SK-N-SH (cell line): ENCODE measurements around the gene AUTS2. TPM values are rescaled to one million over a fixed set of nuclear protein-coding genes. Genes with fewer than 3 reads are reported as not detected.

ENCODE experiments used
- CTCF ChIA-PET: fragments of 300-600, 350-600 bp; formaldehyde crosslinking; extraction: SDS; loops from one replicate; lab custom pipeline; 2021; lab: Yijun Ruan, JAX
- POLR2A ChIA-PET: fragments of 350-600 bp; sonication (Branson Sonifier 250); formaldehyde crosslinking; extraction: SDS; loops from one replicate; lab custom pipeline; 2020; ENCODE audit warnings: antibody characterized with exemption, inconsistent platforms; lab: Yijun Ruan, JAX
- DNase-seq: peaks from one replicate; pipeline ENCODE4 v3.0.0; 2012
- H2AFZ ChIP-seq: fragments of 200-600 bp; sonication (generic); 2 replicates; pipeline ENCODE4 v1.8.1; 2016; ENCODE audit warnings: antibody characterized with exemption, mild to moderate bottlenecking, low read depth
- H3F3A ChIP-seq: fragments of 200-600 bp; sonication (generic); replicated peaks from 2 replicates; pipeline ENCODE3; 2016; ENCODE audit warnings: antibody characterized with exemption, mild to moderate bottlenecking; ENCODE audit not compliant: insufficient read depth
- H3K27ac ChIP-seq, 2 experiments: fragments of 200-500 bp in 1 of 2; fragments of 200-600 bp in 1 of 2; sonication (Bioruptor generic) in 1 of 2; sonication (generic), shearing (Covaris generic) in 1 of 2; 2 replicates each; pipeline versions ENCODE4 v1.5.1 to v1.6.1; 2014 to 2016; ENCODE audit warnings: low read depth in 2 of 2, inconsistent platforms in 1 of 2, low read length in 1 of 2, mild to moderate bottlenecking in 1 of 2, mixed read lengths in 1 of 2
- H3K27me3 ChIP-seq: fragments of 200-600 bp; sonication (generic), shearing (Covaris generic); 2 replicates; pipeline ENCODE4 v1.6.1; 2016; ENCODE audit warnings: mixed run types; ENCODE audit not compliant: insufficient read depth
- H3K36me3 ChIP-seq, 2 experiments: fragments of 200-500 bp in 1 of 2; fragments of 200-600 bp in 1 of 2; sonication (Bioruptor generic) in 1 of 2; sonication (generic) in 1 of 2; replicated peaks in 1 of 2; 2 replicates each; pipeline versions ENCODE3 to v1.5.1; 2014 to 2016; ENCODE audit warnings: low read length in 1 of 2, mild to moderate bottlenecking in 1 of 2; ENCODE audit not compliant: insufficient read depth in 2 of 2, control insufficient read depth in 1 of 2
- H3K4me1 ChIP-seq, 2 experiments: fragments of 200-500 bp in 1 of 2; fragments of 200-600 bp in 1 of 2; sonication (Bioruptor generic) in 1 of 2; sonication (generic), shearing (Covaris generic) in 1 of 2; 2 replicates each; pipeline versions ENCODE4 v1.5.1 to v1.6.1; 2014 to 2016; ENCODE audit warnings: low read depth in 1 of 2, low read length in 1 of 2, mixed run types in 1 of 2; ENCODE audit not compliant: insufficient read depth in 2 of 2, control insufficient read depth in 1 of 2
- H3K4me2 ChIP-seq: fragments of 200-600 bp; sonication (generic), shearing (Covaris generic); 2 replicates; pipeline ENCODE4 v1.6.1; 2017; ENCODE audit warnings: mixed run types
- H3K4me3 ChIP-seq, 2 experiments: fragments of 200-500 bp in 1 of 2; fragments of 200-600 bp in 1 of 2; sonication (Bioruptor generic) in 1 of 2; sonication (generic), shearing (Covaris generic) in 1 of 2; 2 replicates each; pipeline versions ENCODE4 v1.5.1 to v1.8.1; 2014 to 2016; ENCODE audit warnings: low read depth in 2 of 2, inconsistent platforms in 1 of 2, low read length in 1 of 2, mild to moderate bottlenecking in 1 of 2, mixed read lengths in 1 of 2, moderate library complexity in 1 of 2
- H3K79me2 ChIP-seq: fragments of 200-600 bp; sonication (generic); 2 replicates; pipeline ENCODE4 v1.8.1; 2017; ENCODE audit warnings: mild to moderate bottlenecking; ENCODE audit not compliant: insufficient read depth
- H3K9ac ChIP-seq: fragments of 200-600 bp; sonication (generic); 2 replicates; pipeline ENCODE4 v1.6.1; 2017; ENCODE audit warnings: mixed run types
- H3K9me2 ChIP-seq: fragments of 200-600 bp; sonication (generic); 2 replicates; pipeline ENCODE4 v1.6.1; 2017; ENCODE audit warnings: mixed run types
- H3K9me3 ChIP-seq: fragments of 200-600 bp; sonication (generic); 2 replicates; pipeline ENCODE4 v1.6.1; 2017; ENCODE audit warnings: mixed run types, mild to moderate bottlenecking, moderate library complexity
- H4K20me1 ChIP-seq: fragments of 200-600 bp; sonication (generic); 2 replicates; pipeline ENCODE4 v1.6.1; 2017; ENCODE audit warnings: mild to moderate bottlenecking, mixed run types; ENCODE audit not compliant: insufficient read depth
- EZH2phosphoT487 ChIP-seq: fragments of 200-600 bp; sonication (generic); IDR thresholded peaks from 2 replicates; pipeline ENCODE4 v1.6.1; 2017; ENCODE audit warnings: low read depth, mixed run types, mild to moderate bottlenecking, antibody characterized with exemption, moderate library complexity, borderline replicate concordance
- FOSL2 ChIP-seq: IDR thresholded peaks from 2 replicates; pipeline ENCODE4 v1.4.0; 2012; ENCODE audit warnings: low read depth, mild to moderate bottlenecking, moderate library complexity, borderline replicate concordance
- IRF3 ChIP-seq: fragments of 150-350 bp; IDR thresholded peaks from 2 replicates; pipeline ENCODE4 v1.6.1; 2016; ENCODE audit warnings: mild to moderate bottlenecking, low read depth, low read length
- MXI1 ChIP-seq: IDR thresholded peaks from 2 replicates; pipeline ENCODE4 v1.6.1; 2012; ENCODE audit warnings: mild to moderate bottlenecking, low read depth, low read length, improper control_type of control experiment
- NFIC ChIP-seq: IDR thresholded peaks from 2 replicates; pipeline ENCODE4 v1.4.0; 2012; ENCODE audit warnings: borderline replicate concordance
- RAD21 ChIP-seq: IDR thresholded peaks from 2 replicates; pipeline ENCODE4 v1.6.1; 2012; ENCODE audit warnings: mild to moderate bottlenecking, low read length
- RCOR1 ChIP-seq: fragments of 150-350 bp; IDR thresholded peaks from 2 replicates; pipeline ENCODE4 v1.6.1; 2017; ENCODE audit warnings: antibody characterized with exemption, low read length
- REST ChIP-seq: IDR thresholded peaks from 2 replicates; pipeline ENCODE4 v1.6.1; 2012; ENCODE audit warnings: mild to moderate bottlenecking, low read depth, low read length, moderate library complexity
- RXRA ChIP-seq: IDR thresholded peaks from 2 replicates; pipeline ENCODE4 v1.4.0; 2012; ENCODE audit warnings: low read depth, mild to moderate bottlenecking, borderline replicate concordance
- SMC3 ChIP-seq: IDR thresholded peaks from 2 replicates; pipeline ENCODE4 v1.6.1; 2012; ENCODE audit warnings: low read depth, low read length, improper control_type of control experiment
- TCF12 ChIP-seq: IDR thresholded peaks from 2 replicates; pipeline ENCODE4 v1.4.0; 2012
- USF1 ChIP-seq: IDR thresholded peaks from 2 replicates; pipeline ENCODE4 v1.4.0; 2012; ENCODE audit warnings: low read depth, borderline replicate concordance
- ZBTB33 ChIP-seq: IDR thresholded peaks from 2 replicates; pipeline ENCODE4 v1.4.0; 2012; ENCODE audit warnings: low read depth, borderline replicate concordance
- WGBS: methylation state at CpG from one replicate; pipeline ENCODE4 v1.1.6; 2017; ENCODE audit warnings: low lambda C conversion rate; 5-methylcytosine and 5-hydroxymethylcytosine counted together
- polyA plus RNA-seq, 3 experiments: library from polyadenylated mRNA; depleted of rRNA; stranded (reverse); fragments of >200 nt; gene quantifications; 2 replicates each; pipeline ENCODE4 v1.2.3, GENCODE V29; 2012
- TF ChIP-seq, protein P1 (sequence below): IDR thresholded peaks from 2 replicates; pipeline ENCODE4; 2012
- TF ChIP-seq, protein P2 (sequence below): fragments of 150-350 bp; IDR thresholded peaks from 2 replicates; pipeline ENCODE4 v1.6.1; 2017; ENCODE audit warnings: antibody characterized with exemption, low read length, low read depth, borderline replicate concordance

AUTS2 gene
- polyA plus RNA-seq, 1 of the 3 experiments (the other 2 are of a cell fraction) = 15.6 TPM

GRCh38 chr7:69920797-69921196 lies 322.5 kb downstream of the AUTS2 start:
- no peak overlapping the region for H3K4me3 ChIP-seq
- H3K9me3 ChIP-seq = no peaks in the 10 kb centered on the region
- no peak overlapping the region for H3K9ac ChIP-seq
- no peaks in the 10 kb centered on the region for H3K9me2 ChIP-seq
- TF ChIP-seq REST = no peak
- no peak for TF ChIP-seq TCF12
- no peak for TF ChIP-seq ZBTB33
- no peak for TF ChIP-seq FOSL2
- no peak for TF ChIP-seq MXI1
- TF ChIP-seq SMC3 = no peak
- no peak for TF ChIP-seq IRF3
- no peak for TF ChIP-seq RAD21
- no peak for TF ChIP-seq NFIC
- TF ChIP-seq RCOR1 = no peak
- TF ChIP-seq USF1 = no peak
- TF ChIP-seq, protein P1, sequence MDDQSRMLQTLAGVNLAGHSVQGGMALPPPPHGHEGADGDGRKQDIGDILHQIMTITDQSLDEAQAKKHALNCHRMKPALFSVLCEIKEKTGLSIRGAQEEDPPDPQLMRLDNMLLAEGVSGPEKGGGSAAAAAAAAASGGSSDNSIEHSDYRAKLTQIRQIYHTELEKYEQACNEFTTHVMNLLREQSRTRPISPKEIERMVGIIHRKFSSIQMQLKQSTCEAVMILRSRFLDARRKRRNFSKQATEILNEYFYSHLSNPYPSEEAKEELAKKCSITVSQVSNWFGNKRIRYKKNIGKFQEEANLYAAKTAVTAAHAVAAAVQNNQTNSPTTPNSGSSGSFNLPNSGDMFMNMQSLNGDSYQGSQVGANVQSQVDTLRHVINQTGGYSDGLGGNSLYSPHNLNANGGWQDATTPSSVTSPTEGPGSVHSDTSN = no peak
- TF ChIP-seq, protein P2, sequence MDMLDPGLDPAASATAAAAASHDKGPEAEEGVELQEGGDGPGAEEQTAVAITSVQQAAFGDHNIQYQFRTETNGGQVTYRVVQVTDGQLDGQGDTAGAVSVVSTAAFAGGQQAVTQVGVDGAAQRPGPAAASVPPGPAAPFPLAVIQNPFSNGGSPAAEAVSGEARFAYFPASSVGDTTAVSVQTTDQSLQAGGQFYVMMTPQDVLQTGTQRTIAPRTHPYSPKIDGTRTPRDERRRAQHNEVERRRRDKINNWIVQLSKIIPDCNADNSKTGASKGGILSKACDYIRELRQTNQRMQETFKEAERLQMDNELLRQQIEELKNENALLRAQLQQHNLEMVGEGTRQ = no peak
- no peak for TF ChIP-seq RXRA
- no peak for TF ChIP-seq EZH2phosphoT487
- H3F3A ChIP-seq = no peaks in the 10 kb centered on the region
- H3K27ac ChIP-seq = no peak overlapping the region
- 0 out of 2 replicates have a peak, but pooled peaks cover 6% of the 10 kb centered on the region for H3K79me2 ChIP-seq
- ChIA-PET CTCF (interaction anchor here (0.9 kb wide), 2 partner anchors 28 to 120 kb away, joined by 3 read pairs; no protein-coding TSS in a partner anchor), POLR2A (no interaction called here)
- peaks cover 9% of the 10 kb centered on the region; the same call in 1 of the 2 replicates for H4K20me1 ChIP-seq
- no peaks in the 10 kb centered on the region for H3K36me3 ChIP-seq
- no peaks in the 10 kb centered on the region for H3K4me1 ChIP-seq
- 83% methylated on average over 3 of the region's 3 CpGs for whole genome bisulfite sequencing
- H3K27me3 ChIP-seq = no peaks in the 10 kb centered on the region
- no peak overlapping the region for H3K4me2 ChIP-seq
- no peak for DNase-seq
- H2AFZ ChIP-seq = no peak overlapping the region
